GM12865 (cell line): Measurements from ENCODE around the gene METTL16.

Experiments used
- DNase-seq: peaks from one replicate; pipeline ENCODE4 v3.0.0; 2010; ENCODE audit warnings: low read depth
- H3K4me3 ChIP-seq: 2 replicates; pipeline ENCODE4 v1.5.1; 2011; ENCODE audit warnings: mild to moderate bottlenecking, low read depth, low read length, control low read depth
- TF ChIP-seq, protein P1 (sequence below): IDR thresholded peaks from 2 replicates; pipeline ENCODE4 v1.5.1; 2011; ENCODE audit warnings: low read length, control low read depth, low read depth, inconsistent platforms; ENCODE audit not compliant: insufficient read depth; ENCODE audit errors: missing control alignments

Gene METTL16

GRCh38 chr17:2374549-2375285 lies 137.0 kb downstream of the METTL16 start:
- DNase-seq, result no peak
- H3K4me3 ChIP-seq, result no peak overlapping the region
- TF ChIP-seq, protein P1, sequence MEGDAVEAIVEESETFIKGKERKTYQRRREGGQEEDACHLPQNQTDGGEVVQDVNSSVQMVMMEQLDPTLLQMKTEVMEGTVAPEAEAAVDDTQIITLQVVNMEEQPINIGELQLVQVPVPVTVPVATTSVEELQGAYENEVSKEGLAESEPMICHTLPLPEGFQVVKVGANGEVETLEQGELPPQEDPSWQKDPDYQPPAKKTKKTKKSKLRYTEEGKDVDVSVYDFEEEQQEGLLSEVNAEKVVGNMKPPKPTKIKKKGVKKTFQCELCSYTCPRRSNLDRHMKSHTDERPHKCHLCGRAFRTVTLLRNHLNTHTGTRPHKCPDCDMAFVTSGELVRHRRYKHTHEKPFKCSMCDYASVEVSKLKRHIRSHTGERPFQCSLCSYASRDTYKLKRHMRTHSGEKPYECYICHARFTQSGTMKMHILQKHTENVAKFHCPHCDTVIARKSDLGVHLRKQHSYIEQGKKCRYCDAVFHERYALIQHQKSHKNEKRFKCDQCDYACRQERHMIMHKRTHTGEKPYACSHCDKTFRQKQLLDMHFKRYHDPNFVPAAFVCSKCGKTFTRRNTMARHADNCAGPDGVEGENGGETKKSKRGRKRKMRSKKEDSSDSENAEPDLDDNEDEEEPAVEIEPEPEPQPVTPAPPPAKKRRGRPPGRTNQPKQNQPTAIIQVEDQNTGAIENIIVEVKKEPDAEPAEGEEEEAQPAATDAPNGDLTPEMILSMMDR, result no peak

DNA sequence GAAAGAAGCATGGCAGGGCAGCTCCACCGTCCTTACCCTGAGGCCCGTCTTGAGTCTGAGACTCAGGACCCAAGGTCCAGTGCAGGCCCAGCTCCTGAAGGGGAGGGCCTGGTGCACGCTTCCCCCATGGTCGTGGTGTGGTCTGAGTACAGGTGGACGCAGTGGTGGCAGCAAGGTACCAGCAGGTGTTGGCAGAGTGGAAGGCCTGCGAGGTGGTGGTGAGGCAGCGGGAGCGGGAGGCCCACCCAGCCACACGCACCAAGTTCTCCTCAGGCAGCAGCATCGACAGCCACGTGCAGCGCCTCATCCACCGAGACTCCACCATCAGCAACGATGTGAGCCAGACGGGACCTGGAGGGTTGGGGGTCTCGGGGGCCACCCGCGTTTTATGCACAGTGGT lies 138.5 kb downstream of the METTL16 start:
- TF ChIP-seq, protein P1, result no peak
- no peak for DNase-seq
- H3K4me3 ChIP-seq, result no peak overlapping the region

GRCh38 chr17:2372681-2373080 lies 139.0 kb downstream of the METTL16 start:
- no peak for DNase-seq
- H3K4me3 ChIP-seq, result no peak overlapping the region
- TF ChIP-seq, protein P1, result no peak

DNA sequence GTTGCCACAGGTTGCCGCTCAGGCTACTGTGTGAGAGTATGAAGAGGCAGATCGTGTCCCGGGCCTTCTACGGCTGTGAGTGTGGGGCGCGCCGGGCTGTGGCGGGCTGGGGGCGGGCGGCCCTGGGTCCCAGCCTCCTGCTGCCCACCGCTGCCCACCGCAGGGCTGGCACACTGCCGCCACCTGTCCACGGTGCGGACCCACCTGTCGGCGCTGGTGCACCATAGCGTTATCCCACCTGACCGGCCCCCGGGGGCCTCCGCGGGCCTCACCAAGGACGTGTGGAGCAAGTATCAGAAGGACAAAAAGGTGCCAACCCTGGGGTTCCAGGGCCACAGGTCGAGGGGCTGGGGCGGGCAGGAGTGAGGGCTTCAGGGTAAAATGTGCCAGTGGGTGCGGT lies 139.5 kb downstream of the METTL16 start:
- H3K4me3 ChIP-seq, result no peak overlapping the region
- no peak for DNase-seq
- TF ChIP-seq, protein P1, result no peak

DNA sequence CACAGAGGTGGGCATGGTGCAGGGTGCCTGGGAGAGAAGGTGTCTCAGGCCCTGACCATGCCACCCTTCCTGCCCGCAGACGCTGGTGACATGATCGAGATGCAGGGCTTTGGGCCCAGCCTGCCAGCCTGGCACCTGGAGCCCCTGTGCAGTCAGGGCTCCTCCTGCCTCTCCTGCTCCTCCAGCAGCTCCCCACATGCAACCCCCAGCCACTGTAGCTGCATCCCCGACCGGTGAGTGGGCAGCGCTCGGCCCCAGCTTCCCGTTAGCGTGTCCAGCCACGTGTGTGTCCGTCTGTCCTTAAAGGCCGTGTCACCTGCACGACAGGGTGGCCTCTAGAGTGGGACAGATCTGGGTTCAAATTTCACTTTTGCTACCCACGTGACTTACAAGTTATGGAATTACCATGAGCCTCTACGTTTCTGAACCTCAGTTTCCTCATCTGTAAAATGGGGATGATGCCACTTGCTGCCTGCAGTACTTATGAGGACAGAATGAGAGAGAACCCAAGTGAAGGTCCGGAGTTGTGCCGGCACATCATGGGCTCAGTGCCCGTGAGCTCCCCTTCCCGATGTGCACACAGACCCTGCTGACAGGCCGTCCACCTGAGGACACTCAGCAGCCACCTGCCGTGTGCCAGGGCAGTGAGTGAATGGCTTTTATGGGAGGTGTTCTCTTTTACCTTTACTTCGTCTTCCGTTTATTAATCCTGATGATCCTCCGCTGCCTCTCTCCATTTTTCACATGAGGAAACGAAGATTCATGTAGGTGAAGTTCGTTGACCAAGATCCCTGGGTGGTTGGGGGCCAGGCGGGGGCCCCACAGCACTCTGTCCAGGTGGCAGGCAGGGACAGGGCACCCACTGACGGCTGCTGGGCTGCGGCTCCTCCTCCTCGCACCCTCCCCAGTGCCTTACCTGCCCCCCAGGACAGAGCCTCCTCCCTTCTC lies 140.2 kb downstream of the METTL16 start:
- DNase-seq, result no peak
- H3K4me3 ChIP-seq, result no peak overlapping the region
- TF ChIP-seq, protein P1, result no peak

DNA sequence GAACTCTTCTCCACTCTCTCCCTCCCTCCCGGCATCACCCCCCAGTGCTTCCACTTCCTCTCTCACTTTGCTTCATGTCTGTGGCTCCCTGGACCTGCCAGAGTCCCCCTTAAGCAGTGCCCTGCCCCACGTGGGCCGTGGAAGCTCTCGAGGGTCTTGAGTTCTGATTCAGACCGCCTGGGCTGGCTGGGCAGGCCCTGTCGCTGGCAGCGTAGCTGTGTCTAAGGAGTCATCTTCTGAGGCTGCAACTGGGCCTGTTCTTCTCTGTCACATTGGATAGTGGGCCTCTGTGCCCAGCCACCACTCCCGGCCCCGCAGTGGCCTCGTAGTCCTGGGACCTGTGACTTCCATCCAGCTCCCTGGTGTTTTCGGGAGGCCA lies 141.5 kb downstream of the METTL16 start:
- no peak for DNase-seq
- no peak overlapping the region for H3K4me3 ChIP-seq
- TF ChIP-seq, protein P1, result no peak
